Tibial nerve (tissue), 4 donors: ENCODE data around the gene RUNX2.

Experiments used
- EP300 ChIP-seq, 2 donors: sonication (generic); formaldehyde crosslinking; IDR thresholded peaks; one replicate each; pipeline ENCODE4 v1.6.1; 2017; ENCODE audit warnings: antibody characterized with exemption in 2 of 2, mild to moderate bottlenecking in 1 of 2
- POLR2A ChIP-seq, 2 donors: fragments of 450-650 bp; IDR thresholded peaks; one replicate each; pipeline ENCODE4 v1.6.1; 2017; ENCODE audit warnings: antibody characterized with exemption in 2 of 2, mild to moderate bottlenecking in 2 of 2, moderate library complexity in 2 of 2
- TF ChIP-seq, protein P1 (sequence below), 5 experiments: fragments of 200-600 bp in 3 of 5; fragments of 450-650 bp in 2 of 5; sonication (generic) in 3 of 5; IDR thresholded peaks; one replicate each; pipeline ENCODE4 v1.5.1; 2016 to 2019; ENCODE audit warnings: antibody characterized with exemption in 5 of 5, mild to moderate bottlenecking in 3 of 5, moderate library complexity in 2 of 5

DNA sequence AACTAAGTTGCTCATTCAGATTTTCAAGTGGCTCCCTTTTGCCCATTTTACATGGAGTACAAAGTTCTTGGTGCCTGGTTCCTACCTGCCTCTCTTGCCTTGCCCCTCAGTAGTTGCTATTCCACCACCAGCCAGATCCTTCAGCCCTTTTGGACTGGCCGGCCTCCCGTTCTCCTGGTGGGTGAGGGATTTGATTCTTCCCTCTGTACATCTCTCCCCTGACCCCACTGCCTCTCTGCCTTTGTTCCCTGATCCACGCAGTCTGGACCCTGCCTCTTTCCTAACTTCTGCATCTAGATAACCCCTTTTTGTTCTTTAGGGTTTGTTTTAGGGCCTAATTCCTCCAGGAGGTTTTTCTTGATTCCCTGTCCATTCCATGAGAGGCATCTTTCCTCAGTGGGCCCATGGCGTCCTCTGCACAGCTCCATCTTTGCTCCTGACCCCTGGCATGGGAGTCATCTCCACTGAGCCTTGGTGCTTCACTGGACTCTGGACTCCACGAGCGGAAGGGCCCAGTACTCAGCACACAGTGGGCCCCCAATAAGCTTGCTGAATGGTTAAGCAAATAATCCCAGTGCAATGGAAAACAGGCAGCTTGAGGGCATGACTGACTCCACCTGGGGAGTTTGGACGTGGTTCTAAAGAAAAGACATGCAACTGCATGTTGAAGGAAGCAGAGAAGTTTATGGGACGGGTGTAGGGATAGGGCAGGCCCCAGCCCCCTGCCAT lies 358.9 kb downstream of the RUNX2 start:
- TF ChIP-seq, protein P1, sequence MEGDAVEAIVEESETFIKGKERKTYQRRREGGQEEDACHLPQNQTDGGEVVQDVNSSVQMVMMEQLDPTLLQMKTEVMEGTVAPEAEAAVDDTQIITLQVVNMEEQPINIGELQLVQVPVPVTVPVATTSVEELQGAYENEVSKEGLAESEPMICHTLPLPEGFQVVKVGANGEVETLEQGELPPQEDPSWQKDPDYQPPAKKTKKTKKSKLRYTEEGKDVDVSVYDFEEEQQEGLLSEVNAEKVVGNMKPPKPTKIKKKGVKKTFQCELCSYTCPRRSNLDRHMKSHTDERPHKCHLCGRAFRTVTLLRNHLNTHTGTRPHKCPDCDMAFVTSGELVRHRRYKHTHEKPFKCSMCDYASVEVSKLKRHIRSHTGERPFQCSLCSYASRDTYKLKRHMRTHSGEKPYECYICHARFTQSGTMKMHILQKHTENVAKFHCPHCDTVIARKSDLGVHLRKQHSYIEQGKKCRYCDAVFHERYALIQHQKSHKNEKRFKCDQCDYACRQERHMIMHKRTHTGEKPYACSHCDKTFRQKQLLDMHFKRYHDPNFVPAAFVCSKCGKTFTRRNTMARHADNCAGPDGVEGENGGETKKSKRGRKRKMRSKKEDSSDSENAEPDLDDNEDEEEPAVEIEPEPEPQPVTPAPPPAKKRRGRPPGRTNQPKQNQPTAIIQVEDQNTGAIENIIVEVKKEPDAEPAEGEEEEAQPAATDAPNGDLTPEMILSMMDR (IDR thresholded peaks at IDR 0.05) = no peak
- TF ChIP-seq POLR2A (IDR thresholded peaks at IDR 0.05) (no peak), EP300 (IDR thresholded peaks at IDR 0.05) (no peak)
